Lower lobe of right lung (tissue), 2 donors: ENCODE results near the gene TLR2. TPM values are rescaled to one million over a fixed set of nuclear protein-coding genes. Genes with fewer than 3 reads are reported as not detected.

Experiments used
- ATAC-seq, 2 donors: fragments of 200-7000 bp; cut with Tn5 transposase; one replicate each; pipeline ENCODE4 v1.9.1; 2020 to 2022; ENCODE audit warnings: mild to moderate bottlenecking in 2 of 2, moderate library complexity in 2 of 2
- DNase-seq: peaks from one replicate; pipeline ENCODE4 v3.0.0-alpha.2; 2020
- H3K27ac ChIP-seq: fragments of 200-600 bp; one replicate; pipeline ENCODE4 v1.8.0; 2022
- H3K27me3 ChIP-seq: fragments of 200-600 bp; one replicate; pipeline ENCODE4 v1.8.0; 2022; ENCODE audit warnings: low read depth
- H3K36me3 ChIP-seq: fragments of 200-600 bp; one replicate; pipeline ENCODE4 v1.8.0; 2022; ENCODE audit warnings: mild to moderate bottlenecking
- H3K4me1 ChIP-seq: fragments of 200-600 bp; one replicate; pipeline ENCODE4 v1.8.0; 2022
- H3K4me3 ChIP-seq: fragments of 200-600 bp; one replicate; pipeline ENCODE4 v1.8.0; 2022; ENCODE audit warnings: mild to moderate bottlenecking
- H3K9me3 ChIP-seq: fragments of 200-600 bp; one replicate; pipeline ENCODE4 v1.8.0; 2022
- CTCF ChIP-seq: fragments of 200-600 bp; IDR thresholded peaks from one replicate; pipeline ENCODE4 v1.8.0; 2022; ENCODE audit warnings: antibody characterized with exemption, mild to moderate bottlenecking
- intact Hi-C: fragments of 100-400 bp; cut with DNase I; formaldehyde crosslinking; loops from one replicate; pipeline ENCODE4 v1.11.0; 2022
- total RNA-seq: library from RNA; stranded (reverse); fragmentation: NEBNext Ultra II Directional; extraction: Animal tissue kit (Norgen Biotek cat#: 25700); gene quantifications from one replicate; pipeline ENCODE4 v1.2.1, GENCODE V29; 2021
- donor health status: DM: no; HTN: yes; CAD: no; lungs with severe emphysema.

Gene TLR2
- total RNA-seq, 1 donor from 2014 or later, result 102 TPM

GRCh38 chr4:153679486-153679885 is 4.6 kb upstream of the TLR2 start:
- peaks cover 12% of the 10 kb centered on the region for H3K9me3 ChIP-seq
- H3K4me1 ChIP-seq, result peaks cover 11% of the 10 kb centered on the region
- H3K4me3 ChIP-seq, result no peak overlapping the region
- intact Hi-C loops, result no loop called here
- no peak overlapping the region for H3K27ac ChIP-seq
- DNase-seq (no peak), ATAC-seq (no peak)
- H3K36me3 ChIP-seq, result no peaks in the 10 kb centered on the region
- TF ChIP-seq CTCF, result no peak
- no peaks in the 10 kb centered on the region for H3K27me3 ChIP-seq

GRCh38 chr4:153683763-153684181 is 308 bp upstream of the TLR2 start:
- H3K27ac ChIP-seq, result peak overlapping the region; percentile 87
- intact Hi-C loops, result no loop called here
- DNase-seq (no peak), ATAC-seq (no peak)
- TF ChIP-seq CTCF, result no peak
- H3K4me1 ChIP-seq, result peaks cover 17% of the 10 kb centered on the region
- peaks cover 11% of the 10 kb centered on the region for H3K36me3 ChIP-seq
- peak overlapping the region; percentile 71 for H3K4me3 ChIP-seq
- peaks cover 13% of the 10 kb centered on the region for H3K9me3 ChIP-seq
- no peaks in the 10 kb centered on the region for H3K27me3 ChIP-seq

DNA sequence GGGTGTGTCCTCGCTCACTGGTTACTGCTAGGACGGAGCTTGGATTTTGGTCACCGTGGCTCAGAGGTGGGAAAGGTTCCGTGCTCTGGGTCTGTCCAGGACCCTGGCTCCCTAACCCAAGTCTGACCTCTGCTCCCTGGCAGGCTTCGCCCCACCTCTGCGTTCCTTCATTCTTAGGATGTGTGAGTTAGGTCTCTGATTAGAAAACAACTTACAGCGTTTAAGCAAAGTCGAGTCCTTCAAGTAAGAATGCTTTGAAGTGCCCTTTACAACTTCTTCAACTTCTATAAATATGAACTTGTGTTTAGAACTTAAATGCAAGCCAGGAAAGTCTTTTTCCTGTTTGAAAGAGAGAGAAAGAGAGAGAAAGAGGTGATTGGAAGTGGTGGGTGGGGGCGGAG is 891 bp downstream of the TLR2 start:
- Histone ChIP-seq H3K4me1 (peaks cover 17% of the 10 kb centered on the region), H3K9me3 (peaks cover 19% of the 10 kb centered on the region), H3K4me3 (peak overlapping the region; percentile 71), H3K27me3 (no peaks in the 10 kb centered on the region), H3K36me3 (peaks cover 21% of the 10 kb centered on the region), H3K27ac (peak overlapping the region; percentile 87)
- ATAC-seq (peak in 1 of 2 donors; percentile 52), DNase-seq (no peak)
- intact Hi-C loops, result no loop called here
- TF ChIP-seq CTCF, result no peak

- H3K4me3 ChIP-seq, result no peak overlapping the region
- DNase-seq (no peak), ATAC-seq (no peak)
- no peak for TF ChIP-seq CTCF
- no peak overlapping the region for H3K27ac ChIP-seq
- no peaks in the 10 kb centered on the region for H3K27me3 ChIP-seq
- H3K36me3 ChIP-seq, result peaks cover 8% of the 10 kb centered on the region
- H3K9me3 ChIP-seq, result no peaks in the 10 kb centered on the region
- H3K4me1 ChIP-seq, result no peaks in the 10 kb centered on the region
- intact Hi-C loops, result no loop called here
Measured at GRCh38 chr4:153704522-153704921, 20.4 kb downstream of the TLR2 start.

- no peak for TF ChIP-seq CTCF
- H3K4me1 ChIP-seq, result no peaks in the 10 kb centered on the region
- no peak for ATAC-seq
- DNase-seq, result no peak
- peaks cover 8% of the 10 kb centered on the region for H3K36me3 ChIP-seq
- no peaks in the 10 kb centered on the region for H3K27me3 ChIP-seq
- no peak overlapping the region for H3K4me3 ChIP-seq
- no peaks in the 10 kb centered on the region for H3K9me3 ChIP-seq
- no peak overlapping the region for H3K27ac ChIP-seq
- intact Hi-C loops, result no loop called here
Measured at GRCh38 chr4:153705743-153706468, 21.8 kb downstream of the TLR2 start.
